Neuron (in vitro differentiated cells): ENCODE results near the gene LGALS7B.
"Not testable (repeated sequence)": the region's sequence is repeated elsewhere in the genome, so short reads cannot be mapped to it uniquely, and the experiment has no call there.

Experiments
- H2AFZ ChIP-seq: one replicate; pipeline ENCODE4 v1.6.1; 2013; ENCODE audit warnings: low read depth, mild to moderate bottlenecking, inconsistent platforms, low read length, moderate library complexity
- H3K27me3 ChIP-seq: one replicate; pipeline ENCODE4 v1.6.1; 2013; ENCODE audit warnings: low read length; ENCODE audit not compliant: insufficient read depth
- H3K36me3 ChIP-seq: one replicate; pipeline ENCODE4 v1.6.1; 2013; ENCODE audit warnings: low read length; ENCODE audit not compliant: insufficient read depth
- H3K4me1 ChIP-seq: one replicate; pipeline ENCODE4 v1.6.1; 2013; ENCODE audit warnings: low read length; ENCODE audit not compliant: insufficient read depth
- H3K4me3 ChIP-seq: 2 replicates; pipeline ENCODE4 v1.5.1; 2013; ENCODE audit warnings: mild to moderate bottlenecking, low read length, moderate library complexity
- H3K9me3 ChIP-seq: one replicate; pipeline ENCODE4 v1.6.1; 2013; ENCODE audit warnings: low read length

The LGALS7B gene

GRCh38 chr19:38759590-38760003 lies 29.4 kb upstream of the LGALS7B start:
- no peaks in the 10 kb centered on the region for H3K27me3 ChIP-seq
- H3K36me3 ChIP-seq, result no peaks in the 10 kb centered on the region
- H3K9me3 ChIP-seq, result no peaks in the 10 kb centered on the region
- no peak overlapping the region for H3K4me3 ChIP-seq
- H3K4me1 ChIP-seq, result no peaks in the 10 kb centered on the region
- H2AFZ ChIP-seq, result no peak overlapping the region

- H3K9me3 ChIP-seq, H3K36me3 ChIP-seq, H3K27me3 ChIP-seq, H3K4me1 ChIP-seq, H2AFZ ChIP-seq, H3K4me3 ChIP-seq: not testable (repeated sequence)
Observed at GRCh38 chr19:38760805-38761517, 28.0 kb upstream of the LGALS7B start.

DNA sequence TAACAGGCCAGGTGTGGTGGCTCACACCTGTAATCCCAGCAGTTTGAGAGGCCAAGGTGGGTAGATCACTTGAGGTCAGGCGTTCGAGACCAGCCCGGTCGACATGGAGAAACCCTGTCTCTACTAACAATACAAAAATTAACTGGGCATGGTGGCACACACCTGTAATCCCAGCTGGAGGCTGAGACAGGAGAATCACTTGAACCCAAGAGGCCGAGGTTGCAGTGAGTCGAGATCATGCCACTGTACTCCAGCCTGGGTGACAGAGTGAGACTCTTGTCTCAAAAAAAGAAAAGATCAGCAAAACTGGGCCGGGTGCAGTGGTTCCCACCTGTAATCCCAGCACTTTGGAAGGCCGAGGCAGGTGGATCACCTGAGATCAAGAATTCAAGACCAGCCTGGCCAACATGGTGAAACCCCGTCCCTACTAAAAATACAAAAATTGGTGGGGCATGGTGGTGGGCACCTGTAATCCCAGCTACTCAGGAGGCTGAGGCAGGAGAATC lies 27.1 kb upstream of the LGALS7B start:
- not testable (repeated sequence) for H3K9me3 ChIP-seq, H2AFZ ChIP-seq, H3K36me3 ChIP-seq, H3K4me1 ChIP-seq, H3K27me3 ChIP-seq, H3K4me3 ChIP-seq

- Histone ChIP-seq H3K4me1 (no peaks in the 10 kb centered on the region), H2AFZ (no peak overlapping the region), H3K9me3 (peaks cover 2% of the 10 kb centered on the region), H3K4me3 (no peak overlapping the region), H3K36me3 (no peaks in the 10 kb centered on the region), H3K27me3 (no peaks in the 10 kb centered on the region)
Observed at GRCh38 chr19:38763795-38764220, 25.2 kb upstream of the LGALS7B start.

DNA sequence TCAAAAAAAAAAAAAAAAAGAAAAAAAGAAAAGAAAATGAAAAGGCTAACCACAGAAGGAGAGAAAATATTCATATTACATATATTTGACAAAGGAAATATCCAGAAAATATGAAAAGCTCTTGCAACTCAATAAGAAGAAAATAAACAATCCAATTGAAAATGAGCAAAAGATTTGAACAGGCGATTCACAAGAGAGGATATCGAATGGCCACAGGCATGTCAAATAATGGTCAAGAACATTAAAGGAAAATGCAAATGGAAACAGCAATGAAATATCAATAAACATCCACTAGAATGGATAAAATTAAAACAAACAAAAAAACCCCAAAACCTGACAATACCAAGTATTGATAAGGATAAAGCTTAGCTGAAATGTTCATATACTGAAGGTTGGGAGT lies 23.8 kb upstream of the LGALS7B start:
- Histone ChIP-seq H3K36me3 (no peaks in the 10 kb centered on the region), H3K4me1 (no peaks in the 10 kb centered on the region), H3K4me3 (no peak overlapping the region), H3K27me3 (no peaks in the 10 kb centered on the region), H3K9me3 (peaks cover 5% of the 10 kb centered on the region), H2AFZ (no peak overlapping the region)

GRCh38 chr19:38766276-38767047 lies 22.5 kb upstream of the LGALS7B start:
- Histone ChIP-seq H3K4me1 (no peaks in the 10 kb centered on the region), H3K27me3 (no peaks in the 10 kb centered on the region), H3K4me3 (no peak overlapping the region), H3K9me3 (peaks cover 5% of the 10 kb centered on the region), H3K36me3 (no peaks in the 10 kb centered on the region), H2AFZ (no peak overlapping the region)

DNA sequence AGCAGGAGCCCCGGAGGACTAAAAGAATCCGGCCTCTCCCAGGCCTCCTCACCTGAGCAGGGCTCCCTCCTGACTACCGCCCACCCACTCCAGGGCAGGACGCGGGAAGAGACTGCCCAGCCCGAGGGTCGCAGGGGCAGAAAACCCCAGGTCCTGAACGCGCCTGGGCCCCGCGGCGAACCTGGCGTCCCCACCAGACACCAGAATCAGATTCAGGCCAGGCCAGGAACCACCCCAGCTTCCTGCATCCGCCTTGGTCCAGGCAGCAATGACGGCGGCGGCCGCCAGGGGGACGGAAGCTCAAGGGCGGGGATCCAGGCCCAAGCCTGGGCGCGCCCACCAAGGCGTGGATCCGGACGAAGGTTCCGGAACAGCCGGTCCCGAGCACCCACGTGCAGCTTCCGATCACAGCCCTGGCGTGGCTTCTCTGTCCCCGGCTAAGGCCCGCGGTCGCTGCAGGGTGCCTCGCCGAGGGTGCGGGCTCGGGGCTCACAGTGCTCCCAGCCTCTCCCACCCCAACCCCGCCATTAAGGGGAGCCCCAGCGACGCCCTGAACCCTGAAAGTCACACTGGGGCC lies 19.3 kb upstream of the LGALS7B start:
- no peaks in the 10 kb centered on the region for H3K27me3 ChIP-seq

GRCh38 chr19:38770228-38770948 lies 18.6 kb upstream of the LGALS7B start:
- not testable (repeated sequence) for H3K36me3 ChIP-seq, H3K9me3 ChIP-seq, H3K27me3 ChIP-seq, H2AFZ ChIP-seq, H3K4me1 ChIP-seq, H3K4me3 ChIP-seq

More for the DNA sequence above, 19.3 kb upstream of the LGALS7B start:
- peaks cover 5% of the 10 kb centered on the region for H3K9me3 ChIP-seq
- H2AFZ ChIP-seq, result no peak overlapping the region
- H3K4me3 ChIP-seq, result no peak overlapping the region
- H3K36me3 ChIP-seq, result no peaks in the 10 kb centered on the region
- H3K4me1 ChIP-seq, result no peaks in the 10 kb centered on the region

DNA sequence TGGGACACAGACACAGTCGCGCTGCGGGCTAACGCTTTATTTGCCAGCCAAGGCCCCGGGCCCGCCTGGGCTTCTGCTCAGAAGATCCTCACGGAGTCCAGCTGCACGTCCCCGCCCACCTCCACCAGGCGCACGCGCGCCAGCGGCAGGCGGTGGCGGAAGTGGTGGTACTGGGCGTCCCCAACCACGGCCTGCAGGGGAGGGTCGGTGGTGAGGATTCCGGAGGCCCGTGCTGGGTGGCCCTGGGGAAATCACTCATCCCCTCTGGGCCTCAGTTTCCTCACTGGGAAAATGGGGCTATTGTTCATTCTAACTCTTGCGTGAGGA lies 18.1 kb upstream of the LGALS7B start:
- H3K27me3 ChIP-seq, H3K36me3 ChIP-seq, H3K9me3 ChIP-seq, H3K4me1 ChIP-seq, H2AFZ ChIP-seq, H3K4me3 ChIP-seq: not testable (repeated sequence)

DNA sequence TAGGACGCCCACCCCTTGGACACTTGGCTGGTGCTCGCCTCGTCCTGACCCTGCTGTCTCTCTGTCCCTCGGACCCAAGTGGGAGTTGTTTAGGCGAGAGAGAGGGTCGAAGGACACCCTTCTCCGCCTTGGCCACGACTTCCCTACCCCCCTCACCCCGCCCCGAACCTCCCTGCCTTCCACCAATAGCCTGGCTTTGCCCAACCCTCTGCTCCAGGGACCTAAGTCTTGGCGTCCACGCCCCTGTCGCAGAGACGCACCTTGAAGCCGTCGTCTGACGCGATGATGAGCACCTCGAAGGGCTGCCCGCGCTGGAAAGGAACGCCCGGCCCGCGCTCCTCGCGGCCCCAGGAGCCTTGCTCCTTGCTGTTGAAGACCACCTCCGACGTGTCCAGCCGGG lies 17.4 kb upstream of the LGALS7B start:
- not testable (repeated sequence) for H3K9me3 ChIP-seq, H3K36me3 ChIP-seq, H2AFZ ChIP-seq, H3K4me3 ChIP-seq, H3K4me1 ChIP-seq, H3K27me3 ChIP-seq

- no peaks in the 10 kb centered on the region for H3K36me3 ChIP-seq
- no peak within 1 kb of the TSS for H2AFZ ChIP-seq
- H3K4me3 ChIP-seq, result no peak within 1 kb of the TSS
- H3K27me3 ChIP-seq, result no peaks in the 10 kb centered on the region
- H3K9me3 ChIP-seq, result peaks cover 4% of the 10 kb centered on the region
- no peaks in the 10 kb centered on the region for H3K4me1 ChIP-seq
Observed at GRCh38 chr19:38773469-38774177, 15.4 kb upstream of the LGALS7B start, which contains the start of gene LGALS7. Gene LGALS7 (minus strand): TSS chr19:38773517. CDS start chr19:38773492, 25 bp downstream.

- no peak overlapping the region for H2AFZ ChIP-seq
- no peaks in the 10 kb centered on the region for H3K36me3 ChIP-seq
- H3K9me3 ChIP-seq, result peaks cover 2% of the 10 kb centered on the region
- no peaks in the 10 kb centered on the region for H3K4me1 ChIP-seq
- H3K4me3 ChIP-seq, result no peak overlapping the region
- H3K27me3 ChIP-seq, result no peaks in the 10 kb centered on the region
Observed at GRCh38 chr19:38774181-38774950, 14.6 kb upstream of the LGALS7B start.
